Endothelial cell of umbilical vein (primary cell): ENCODE measurements around the gene CPPED1. TPM values are rescaled to one million over a fixed set of nuclear protein-coding genes. Genes with fewer than 3 reads are reported as not detected.

ENCODE experiments used
- BruUV-seq: library from RNA; stranded (reverse); fragments of 400-500 nt; replicated peaks from 2 replicates; lab custom pipeline; 2021; lab: Mats Ljungman, UMichigan
- CTCF ChIA-PET: fragments of 300-600, 350-600 bp; sonication (Branson Sonifier 250); formaldehyde crosslinking; loops from one replicate; lab custom pipeline; 2021; ENCODE audit warnings: antibody characterized with exemption, inconsistent platforms; lab: Charles Lee
- POLR2A ChIA-PET: fragments of 300-600, 350-600 bp; sonication (Branson Sonifier 250); formaldehyde crosslinking; loops from one replicate; lab custom pipeline; 2021; ENCODE audit warnings: antibody characterized with exemption, inconsistent platforms; lab: Charles Lee
- DNase-seq: peaks from one replicate; pipeline ENCODE4 v3.0.0-alpha.2; 2011; ENCODE audit warnings: low read depth, low spot score
- FAIRE-seq: peaks from 2 replicates; lab custom pipeline; 2011; peaks lifted over from hg19 to GRCh38; lab: Jason Lieb, UNC
- H2AFZ ChIP-seq: 2 replicates; pipeline ENCODE4 v1.6.0; 2012; ENCODE audit warnings: low read depth, low read length, control low read depth, inconsistent platforms
- H3K27ac ChIP-seq: 2 replicates; pipeline ENCODE4 v1.5.1; 2011; ENCODE audit warnings: low read depth, mild to moderate bottlenecking, control low read depth, low read length, moderate library complexity; ENCODE audit not compliant: insufficient read depth
- H3K27me3 ChIP-seq, 2 experiments: 2 replicates each; pipeline versions ENCODE4 v1.6.0 to v1.6.1; 2011; ENCODE audit warnings: low read length in 2 of 2, mixed read lengths in 1 of 2; ENCODE audit not compliant: control insufficient read depth in 2 of 2, insufficient read depth in 2 of 2
- H3K36me3 ChIP-seq, 2 experiments: 2 replicates in 1 of 2; 3 replicates in 1 of 2; pipeline ENCODE4 v1.5.1; 2011; ENCODE audit warnings: low read length in 2 of 2, mild to moderate bottlenecking in 1 of 2, moderate library complexity in 1 of 2; ENCODE audit not compliant: control insufficient read depth in 2 of 2, insufficient read depth in 2 of 2; ENCODE audit errors: extremely low read depth in 1 of 2
- H3K4me1 ChIP-seq: 3 replicates; pipeline ENCODE4 v1.5.1; 2011; ENCODE audit warnings: mild to moderate bottlenecking, low read length; ENCODE audit not compliant: control insufficient read depth, insufficient read depth; ENCODE audit errors: extremely low read depth
- H3K4me2 ChIP-seq: 2 replicates; pipeline ENCODE4 v1.6.1; 2011; ENCODE audit warnings: low read length, control low read depth, mixed read lengths; ENCODE audit not compliant: insufficient read depth
- H3K4me3 ChIP-seq, 3 experiments: fragments of 200-600 bp in 1 of 3; sonication (generic), shearing (Covaris generic) in 1 of 3; replicated peaks in 1 of 3; 2 replicates each; pipeline ENCODE4 v1.5.1; 2011 to 2016; ENCODE audit warnings: control low read depth in 3 of 3, low read length in 3 of 3, mild to moderate bottlenecking in 2 of 3, inconsistent platforms in 1 of 3, low read depth in 1 of 3, moderate library complexity in 1 of 3; ENCODE audit not compliant: insufficient read depth in 1 of 3
- H3K79me2 ChIP-seq: 2 replicates; pipeline ENCODE4 v1.6.0; 2012; ENCODE audit warnings: low read length, inconsistent platforms; ENCODE audit not compliant: control insufficient read depth, insufficient read depth
- H3K9ac ChIP-seq: replicated peaks from 2 replicates; pipeline ENCODE3; 2011; ENCODE audit warnings: low read length, control low read depth; ENCODE audit not compliant: insufficient read depth; ENCODE audit errors: extremely low read depth
- H3K9me1 ChIP-seq: replicated peaks from 3 replicates; pipeline ENCODE4 v1.6.0; 2011; ENCODE audit warnings: mild to moderate bottlenecking, low read length; ENCODE audit not compliant: control insufficient read depth, insufficient read depth; ENCODE audit errors: extremely low read depth
- H3K9me3 ChIP-seq: replicated peaks from 2 replicates; pipeline ENCODE4 v1.5.1; 2012; ENCODE audit warnings: low read length, inconsistent platforms; ENCODE audit not compliant: control insufficient read depth, insufficient read depth
- H4K20me1 ChIP-seq: replicated peaks from 2 replicates; pipeline ENCODE3; 2011; ENCODE audit warnings: mild to moderate bottlenecking, low read length; ENCODE audit not compliant: control insufficient read depth, insufficient read depth; ENCODE audit errors: extremely low read depth
- EZH2 ChIP-seq: IDR thresholded peaks from 2 replicates; pipeline ENCODE4 v1.6.1; 2012; ENCODE audit warnings: borderline replicate concordance, low read depth, mild to moderate bottlenecking, moderate library complexity, low read length, inconsistent platforms; ENCODE audit not compliant: severe bottlenecking
- FOS ChIP-seq: IDR thresholded peaks from 2 replicates; pipeline ENCODE4 v1.6.1; 2011; ENCODE audit warnings: mild to moderate bottlenecking, low read length, moderate library complexity, borderline replicate concordance; ENCODE audit not compliant: insufficient read depth
- GATA2 ChIP-seq: IDR thresholded peaks from 2 replicates; pipeline ENCODE4 v1.7.0; 2011; ENCODE audit warnings: low read depth, mild to moderate bottlenecking, moderate library complexity, mixed read lengths, low read length; ENCODE audit not compliant: insufficient read length, insufficient read depth
- JUN ChIP-seq: IDR thresholded peaks from 2 replicates; pipeline ENCODE4 v1.6.1; 2011; ENCODE audit warnings: borderline replicate concordance, low read depth; ENCODE audit not compliant: insufficient read length, insufficient read depth
- MYC ChIP-seq: IDR thresholded peaks from one replicate; pipeline ENCODE4 v1.6.1; 2011; ENCODE audit warnings: mild to moderate bottlenecking, low read depth, low read length
- POLR2A ChIP-seq: IDR thresholded peaks from 2 replicates; pipeline ENCODE4 v1.6.1; 2012; ENCODE audit warnings: low read depth, mild to moderate bottlenecking, control low read depth, low read length
- POLR2AphosphoS5 ChIP-seq: IDR thresholded peaks from 2 replicates; pipeline ENCODE4 v1.6.1; 2012; ENCODE audit warnings: low read depth, mild to moderate bottlenecking, control low read depth, low read length, moderate library complexity; ENCODE audit not compliant: insufficient read depth
- dilution Hi-C: fragments of 300-500 bp; cut with MboI; formaldehyde crosslinking; loops from one replicate; pipeline ENCODE4 v1.15.0; 2019; ENCODE audit warnings: low sequenced_read_pairs; ENCODE audit not compliant: extremely low pct_ligation_motif_present
- intact Hi-C: fragments of 100-400 bp; cut with micrococcal nuclease; formaldehyde crosslinking; loops from one replicate; pipeline ENCODE4 v1.10.0; 2022
- polyA plus RNA-seq, 4 experiments: library from polyadenylated mRNA; depleted of rRNA in 3 of 4; stranded (reverse) in 3 of 4; unstranded in 1 of 4; fragments of >200 nt; gene quantifications; 2 replicates each; pipeline versions ENCODE4 v1.2.1 to v1.2.3, GENCODE V29; 2011 to 2012; ENCODE audit warnings: missing spikeins in 1 of 4
- total RNA-seq: library from RNA; stranded (reverse); gene quantifications from 2 replicates; pipeline ENCODE4 v1.2.3, GENCODE V29; 2021
- TF ChIP-seq, protein P1 (sequence below), 2 donors: IDR thresholded peaks; 1 replicate in 1 of 2; 2 replicates in 1 of 2; pipeline ENCODE4 v1.5.1; 2011; ENCODE audit warnings: low read length in 2 of 2, mild to moderate bottlenecking in 2 of 2, moderate library complexity in 2 of 2, control low read depth in 1 of 2, inconsistent platforms in 1 of 2, low read depth in 1 of 2; ENCODE audit not compliant: insufficient read depth in 1 of 2; ENCODE audit errors: extremely low read depth in 1 of 2
- TF ChIP-seq, protein P2 (sequence below): IDR thresholded peaks from 2 replicates; pipeline ENCODE4 v1.6.1; 2011; ENCODE audit not compliant: insufficient read depth, insufficient read length

The CPPED1 gene
- total and polyA plus RNA-seq, 2 donors (not counting 3 experiments of a cell fraction or from before 2014, with no cell fraction given), result 27.9 to 59.3 TPM

DNA sequence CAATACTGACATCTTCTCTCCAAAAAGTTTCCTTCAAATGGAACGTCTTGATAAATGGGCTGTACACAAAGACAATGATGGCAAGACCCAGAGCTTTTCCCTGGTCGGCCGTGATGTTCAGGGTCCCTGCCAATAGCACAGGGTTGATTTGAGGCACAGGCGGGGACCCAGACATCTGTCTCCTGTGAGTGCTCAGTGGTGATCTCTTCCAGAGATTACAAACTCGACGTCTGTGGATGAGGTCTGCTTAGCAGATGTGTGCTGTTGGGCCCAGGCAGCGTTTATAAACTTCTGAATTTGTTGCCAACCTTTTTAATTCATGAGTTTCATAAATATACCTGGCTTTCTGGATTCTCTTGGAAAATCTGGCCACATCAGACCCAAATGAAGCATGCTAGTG lies 14.9 kb downstream of the CPPED1 start:
- FAIRE-seq (no peak), DNase-seq (no peak)
- no peak overlapping the region for H3K4me2 ChIP-seq
- H3K9me1 ChIP-seq, result no peaks in the 10 kb centered on the region
- no TSS peak for BruUV-seq
- TF ChIP-seq EZH2 (no peak), GATA2 (no peak), POLR2AphosphoS5 (no peak), MYC (no peak), JUN (no peak), FOS (no peak), POLR2A (no peak)
- TF ChIP-seq, protein P1, sequence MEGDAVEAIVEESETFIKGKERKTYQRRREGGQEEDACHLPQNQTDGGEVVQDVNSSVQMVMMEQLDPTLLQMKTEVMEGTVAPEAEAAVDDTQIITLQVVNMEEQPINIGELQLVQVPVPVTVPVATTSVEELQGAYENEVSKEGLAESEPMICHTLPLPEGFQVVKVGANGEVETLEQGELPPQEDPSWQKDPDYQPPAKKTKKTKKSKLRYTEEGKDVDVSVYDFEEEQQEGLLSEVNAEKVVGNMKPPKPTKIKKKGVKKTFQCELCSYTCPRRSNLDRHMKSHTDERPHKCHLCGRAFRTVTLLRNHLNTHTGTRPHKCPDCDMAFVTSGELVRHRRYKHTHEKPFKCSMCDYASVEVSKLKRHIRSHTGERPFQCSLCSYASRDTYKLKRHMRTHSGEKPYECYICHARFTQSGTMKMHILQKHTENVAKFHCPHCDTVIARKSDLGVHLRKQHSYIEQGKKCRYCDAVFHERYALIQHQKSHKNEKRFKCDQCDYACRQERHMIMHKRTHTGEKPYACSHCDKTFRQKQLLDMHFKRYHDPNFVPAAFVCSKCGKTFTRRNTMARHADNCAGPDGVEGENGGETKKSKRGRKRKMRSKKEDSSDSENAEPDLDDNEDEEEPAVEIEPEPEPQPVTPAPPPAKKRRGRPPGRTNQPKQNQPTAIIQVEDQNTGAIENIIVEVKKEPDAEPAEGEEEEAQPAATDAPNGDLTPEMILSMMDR (IDR thresholded peaks at IDR 0.05; ENCODE audit: extremely low read depth in 1 of 2, insufficient read depth in 1 of 2, low read depth in 1 of 2, low read length in 2 of 2), result no peak
- TF ChIP-seq, protein P2, sequence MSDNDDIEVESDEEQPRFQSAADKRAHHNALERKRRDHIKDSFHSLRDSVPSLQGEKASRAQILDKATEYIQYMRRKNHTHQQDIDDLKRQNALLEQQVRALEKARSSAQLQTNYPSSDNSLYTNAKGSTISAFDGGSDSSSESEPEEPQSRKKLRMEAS, result no peak
- H3K27ac ChIP-seq, result no peak overlapping the region
- no peak overlapping the region for H3K9ac ChIP-seq
- no peaks in the 10 kb centered on the region for H3K9me3 ChIP-seq
- dilution Hi-C loops (no loop called here), intact Hi-C loops (no loop called here)
- peaks cover 8% of the 10 kb centered on the region for H3K79me2 ChIP-seq
- H3K4me1 ChIP-seq, result no peaks in the 10 kb centered on the region
- no peaks in the 10 kb centered on the region for H4K20me1 ChIP-seq
- peaks cover 0 to 3% of the 10 kb centered on the region in 2 experiments for H3K36me3 ChIP-seq
- H3K4me3 ChIP-seq, result no peak overlapping the region
- H3K27me3 ChIP-seq, result no peaks in the 10 kb centered on the region
- ChIA-PET CTCF (interaction anchor here (1.3 kb wide), 1 partner anchor 25 kb away, joined by 3 read pairs; no protein-coding TSS in a partner anchor), POLR2A (no interaction called here)
- H2AFZ ChIP-seq, result no peak overlapping the region
